Measurements from ENCODE around the gene GRK1.

GRK1 gene

DNA sequence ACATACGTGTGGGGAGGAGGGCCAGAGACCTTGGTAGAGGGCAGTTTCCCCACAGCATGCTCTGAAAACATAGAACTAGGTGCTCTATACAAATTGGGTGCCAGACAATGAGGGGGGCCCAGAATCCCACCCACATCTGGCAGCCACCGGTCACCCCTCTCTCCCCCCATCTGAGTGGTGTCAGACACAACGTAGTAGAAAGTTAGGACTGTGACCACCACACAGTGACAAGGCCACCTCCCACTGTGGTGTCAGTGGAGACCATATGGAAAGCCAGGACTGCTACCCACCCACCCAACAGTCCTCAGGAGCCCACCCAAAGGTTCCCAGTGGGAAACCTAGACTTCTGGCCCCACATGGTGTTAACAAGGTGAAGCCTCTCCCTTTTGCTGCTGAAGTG, 7.0 kb upstream of the GRK1 start:
- no peak for TF ChIP-seq YY1 (IDR thresholded peaks at IDR 0.05; ENCODE audit: insufficient read depth, insufficient read length)
- no peak for TF ChIP-seq SUZ12 (IDR thresholded peaks at IDR 0.05; ENCODE audit: extremely low read depth, insufficient read depth, insufficient read length)
- no peak for TF ChIP-seq ZNF274 (IDR thresholded peaks at IDR 0.05; ENCODE audit: low read depth, low read length)

GRCh38 chr13:113661509-113661908, 5.5 kb upstream of the GRK1 start:
- TF ChIP-seq YY1 (IDR thresholded peaks at IDR 0.05; ENCODE audit: insufficient read depth, insufficient read length) = no peak
- TF ChIP-seq ZNF274 (IDR thresholded peaks at IDR 0.05; ENCODE audit: low read depth, low read length) = no peak
- no peak for TF ChIP-seq SUZ12 (IDR thresholded peaks at IDR 0.05; ENCODE audit: extremely low read depth, insufficient read depth, insufficient read length)
- peaks cover 18% of the 10 kb centered on the region for H3K9me3 ChIP-seq (ENCODE audit: insufficient read depth, low read length)

More for the DNA sequence above, 7.0 kb upstream of the GRK1 start:
- DNase-seq (ENCODE audit: low read depth, low spot score) = no peak
- Histone ChIP-seq H3K9ac (ENCODE audit: insufficient read length, low read depth) (no peak overlapping the region), H3K4me3 (ENCODE audit: insufficient read length, low read depth) (no peak overlapping the region), H3K9me3 (ENCODE audit: insufficient read depth, low read length) (peaks cover 18% of the 10 kb centered on the region), H3K36me3 (ENCODE audit: insufficient read depth, insufficient read length, low read length) (no peaks in the 10 kb centered on the region), H3K27me3 (ENCODE audit: insufficient read depth, insufficient read length) (no peaks in the 10 kb centered on the region), H3K4me1 (ENCODE audit: insufficient read depth, insufficient read length) (no peaks in the 10 kb centered on the region)

GRCh38 chr13:113663934-113664333, 3.1 kb upstream of the GRK1 start:
- no peak for DNase-seq (ENCODE audit: low read depth, low spot score)
- Histone ChIP-seq H3K9ac (ENCODE audit: insufficient read length, low read depth) (no peak overlapping the region), H3K27me3 (ENCODE audit: insufficient read depth, insufficient read length) (no peaks in the 10 kb centered on the region), H3K9me3 (ENCODE audit: insufficient read depth, low read length) (peaks cover 18% of the 10 kb centered on the region), H3K36me3 (ENCODE audit: insufficient read depth, insufficient read length, low read length) (no peaks in the 10 kb centered on the region), H3K4me1 (ENCODE audit: insufficient read depth, insufficient read length) (no peaks in the 10 kb centered on the region), H3K4me3 (ENCODE audit: insufficient read length, low read depth) (no peak overlapping the region)
- no peak for TF ChIP-seq ZNF274 (IDR thresholded peaks at IDR 0.05; ENCODE audit: low read depth, low read length)
- TF ChIP-seq YY1 (IDR thresholded peaks at IDR 0.05; ENCODE audit: insufficient read depth, insufficient read length) = no peak
- no peak for TF ChIP-seq SUZ12 (IDR thresholded peaks at IDR 0.05; ENCODE audit: extremely low read depth, insufficient read depth, insufficient read length)

More at GRCh38 chr13:113661509-113661908, 5.5 kb upstream of the GRK1 start:
- no peak overlapping the region for H3K4me3 ChIP-seq (ENCODE audit: insufficient read length, low read depth)
- no peak for DNase-seq (ENCODE audit: low read depth, low spot score)
- H3K27me3 ChIP-seq (ENCODE audit: insufficient read depth, insufficient read length) = no peaks in the 10 kb centered on the region
- H3K36me3 ChIP-seq (ENCODE audit: insufficient read depth, insufficient read length, low read length) = no peaks in the 10 kb centered on the region
- H3K4me1 ChIP-seq (ENCODE audit: insufficient read depth, insufficient read length) = no peaks in the 10 kb centered on the region
- no peak overlapping the region for H3K9ac ChIP-seq (ENCODE audit: insufficient read length, low read depth)

DNA sequence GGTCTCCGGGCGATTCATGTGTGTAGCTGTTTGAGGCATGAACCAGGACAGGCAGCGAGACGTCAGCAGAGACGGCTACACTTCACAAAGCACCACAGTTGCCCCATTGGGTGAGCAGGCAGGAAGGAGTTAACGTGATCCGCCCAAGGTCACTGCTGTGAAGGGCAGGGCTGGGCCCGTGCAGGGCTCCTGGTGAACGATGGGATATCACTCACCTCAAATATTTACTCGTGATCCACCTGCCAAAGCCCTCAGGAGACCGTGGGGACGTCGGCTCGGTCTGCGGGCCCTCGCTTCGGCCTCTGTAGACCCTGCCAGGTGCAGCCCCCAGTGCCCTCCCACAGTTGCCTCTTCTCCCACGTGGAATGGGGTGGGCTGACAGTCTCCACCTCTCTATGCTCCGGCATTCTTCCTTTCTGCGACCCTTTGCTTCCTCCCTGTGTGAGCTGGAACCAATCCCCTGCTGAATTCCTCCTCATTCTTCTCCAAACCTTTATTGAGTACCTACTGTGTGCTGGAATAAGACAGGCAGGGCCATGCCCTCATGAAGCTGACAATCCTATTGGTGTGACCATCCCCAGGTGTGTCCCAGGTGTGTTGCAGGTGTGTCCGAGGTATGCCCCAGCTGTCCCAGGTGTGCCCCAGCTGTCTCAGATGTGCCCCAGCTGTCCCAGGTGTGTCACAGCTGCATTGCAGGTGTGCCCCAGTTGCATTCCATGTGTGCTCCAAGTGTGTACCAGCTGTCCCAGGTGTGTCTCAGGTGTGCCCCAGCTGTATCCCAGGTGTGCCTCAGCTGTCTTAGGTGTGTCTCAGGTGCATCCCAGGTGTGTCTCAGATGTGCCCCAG, 2.0 kb upstream of the GRK1 start:
- Histone ChIP-seq H3K36me3 (ENCODE audit: insufficient read depth, insufficient read length, low read length) (no peaks in the 10 kb centered on the region), H3K9me3 (ENCODE audit: insufficient read depth, low read length) (peaks cover 18% of the 10 kb centered on the region)

GRCh38 chr13:113665597-113666328, 1.3 kb upstream of the GRK1 start:
- TF ChIP-seq SUZ12 (IDR thresholded peaks at IDR 0.05; ENCODE audit: extremely low read depth, insufficient read depth, insufficient read length) (no peak), ZNF274 (IDR thresholded peaks at IDR 0.05; ENCODE audit: low read depth, low read length) (no peak), YY1 (IDR thresholded peaks at IDR 0.05; ENCODE audit: insufficient read depth, insufficient read length) (no peak)
- Histone ChIP-seq H3K4me3 (ENCODE audit: insufficient read length, low read depth) (no peak overlapping the region), H3K9me3 (ENCODE audit: insufficient read depth, low read length) (peaks cover 18% of the 10 kb centered on the region), H3K9ac (ENCODE audit: insufficient read length, low read depth) (no peak overlapping the region), H3K4me1 (ENCODE audit: insufficient read depth, insufficient read length) (no peaks in the 10 kb centered on the region), H3K27me3 (ENCODE audit: insufficient read depth, insufficient read length) (no peaks in the 10 kb centered on the region), H3K36me3 (ENCODE audit: insufficient read depth, insufficient read length, low read length) (no peaks in the 10 kb centered on the region)
- no peak for DNase-seq (ENCODE audit: low read depth, low spot score)

More for the DNA sequence above, 2.0 kb upstream of the GRK1 start:
- Histone ChIP-seq H3K9ac (ENCODE audit: insufficient read length, low read depth) (no peak overlapping the region), H3K4me3 (ENCODE audit: insufficient read length, low read depth) (no peak overlapping the region), H3K4me1 (ENCODE audit: insufficient read depth, insufficient read length) (no peaks in the 10 kb centered on the region), H3K27me3 (ENCODE audit: insufficient read depth, insufficient read length) (no peaks in the 10 kb centered on the region)
- DNase-seq (ENCODE audit: low read depth, low spot score) = no peak
- TF ChIP-seq ZNF274 (IDR thresholded peaks at IDR 0.05; ENCODE audit: low read depth, low read length) = no peak
- TF ChIP-seq YY1 (IDR thresholded peaks at IDR 0.05; ENCODE audit: insufficient read depth, insufficient read length) = no peak
- TF ChIP-seq SUZ12 (IDR thresholded peaks at IDR 0.05; ENCODE audit: extremely low read depth, insufficient read depth, insufficient read length) = no peak

GRCh38 chr13:113666329-113666670, 719 bp upstream of the GRK1 start:
- H3K9ac ChIP-seq (ENCODE audit: insufficient read length, low read depth) = no peak overlapping the region
- H3K27me3 ChIP-seq (ENCODE audit: insufficient read depth, insufficient read length) = no peaks in the 10 kb centered on the region
- H3K4me3 ChIP-seq (ENCODE audit: insufficient read length, low read depth) = no peak overlapping the region
- H3K4me1 ChIP-seq (ENCODE audit: insufficient read depth, insufficient read length) = no peaks in the 10 kb centered on the region
- H3K36me3 ChIP-seq (ENCODE audit: insufficient read depth, insufficient read length, low read length) = no peaks in the 10 kb centered on the region
- DNase-seq (ENCODE audit: low read depth, low spot score) = no peak
- TF ChIP-seq SUZ12 (IDR thresholded peaks at IDR 0.05; ENCODE audit: extremely low read depth, insufficient read depth, insufficient read length) = no peak
- no peak for TF ChIP-seq ZNF274 (IDR thresholded peaks at IDR 0.05; ENCODE audit: low read depth, low read length)
- TF ChIP-seq YY1 (IDR thresholded peaks at IDR 0.05; ENCODE audit: insufficient read depth, insufficient read length) = no peak
- H3K9me3 ChIP-seq (ENCODE audit: insufficient read depth, low read length) = peaks cover 12% of the 10 kb centered on the region
